Endodermal cell (in vitro differentiated cells): ENCODE results near the gene GHRH. TPM values are rescaled to one million over a fixed set of nuclear protein-coding genes. Genes with fewer than 3 reads are reported as not detected.

Experiments used
- DNase-seq: peaks from one replicate; pipeline ENCODE4 v3.0.0-alpha.2; 2017
- H3K27ac ChIP-seq: 2 replicates; pipeline ENCODE4 v1.5.1; 2013; ENCODE audit warnings: mild to moderate bottlenecking, low read depth, low read length, moderate library complexity
- H3K27me3 ChIP-seq: 2 replicates; pipeline ENCODE4 v1.6.1; 2013; ENCODE audit warnings: mild to moderate bottlenecking, low read length, moderate library complexity; ENCODE audit not compliant: insufficient read depth, control insufficient read depth, poor library complexity, severe bottlenecking
- H3K36me3 ChIP-seq: 2 replicates; pipeline ENCODE4 v1.7.0; 2013; ENCODE audit warnings: mild to moderate bottlenecking, low read length, moderate library complexity; ENCODE audit not compliant: control insufficient read depth, insufficient read depth
- H3K4me1 ChIP-seq: one replicate; pipeline ENCODE4 v1.7.0; 2013; ENCODE audit warnings: low read length; ENCODE audit not compliant: control insufficient read depth, insufficient read depth
- H3K4me3 ChIP-seq: 2 replicates; pipeline ENCODE4 v1.5.1; 2013; ENCODE audit warnings: mild to moderate bottlenecking, low read length, moderate library complexity
- H3K9ac ChIP-seq: 2 replicates; pipeline ENCODE4 v1.6.1; 2013; ENCODE audit warnings: mild to moderate bottlenecking, low read length, moderate library complexity; ENCODE audit not compliant: poor library complexity, severe bottlenecking; ENCODE audit errors: extremely low read depth
- H3K9me3 ChIP-seq: 2 replicates; pipeline ENCODE4 v1.6.1; 2013; ENCODE audit warnings: mild to moderate bottlenecking, low read length, moderate library complexity; ENCODE audit not compliant: control insufficient read depth
- H3K27ac Mint-ChIP-seq: 2 replicates; pipeline ENCODE4 v1.8.0; 2020; ENCODE audit warnings: mixed read lengths
- H3K27me3 Mint-ChIP-seq: 2 replicates; pipeline ENCODE4 v1.8.0; 2021; ENCODE audit warnings: mild to moderate bottlenecking, mixed read lengths; ENCODE audit not compliant: insufficient read depth
- H3K36me3 Mint-ChIP-seq: 2 replicates; pipeline ENCODE4 v1.8.0; 2020; ENCODE audit warnings: low read depth, mixed read lengths
- H3K4me1 Mint-ChIP-seq: 2 replicates; pipeline ENCODE4 v1.8.0; 2020; ENCODE audit warnings: mixed read lengths
- H3K4me3 Mint-ChIP-seq: 2 replicates; pipeline ENCODE4 v1.8.0; 2020; ENCODE audit warnings: mild to moderate bottlenecking, moderate library complexity, mixed read lengths
- H3K9me3 Mint-ChIP-seq: 2 replicates; pipeline ENCODE4 v1.8.0; 2020; ENCODE audit warnings: mild to moderate bottlenecking, mixed read lengths
- CTCF ChIP-seq: fragments of 200-600 bp; sonication (generic); conservative IDR thresholded peaks from 2 replicates; pipeline ENCODE4 v1.5.0; 2021; ENCODE audit warnings: antibody characterized with exemption, mild to moderate bottlenecking
- WGBS, 2 experiments: methylation state at CpG; one replicate each; pipeline versions ENCODE4 v1.1.5 to v1.1.7; 2013; ENCODE audit warnings: missing lambda C conversion rate in 2 of 2, mixed read lengths in 1 of 2; ENCODE audit not compliant: insufficient coverage in 1 of 2, insufficient read length in 1 of 2; 5-methylcytosine and 5-hydroxymethylcytosine counted together
- total RNA-seq, 2 donors: library from RNA; stranded (reverse); fragmentation: NEBNext Ultra II Directional in 1 of 2; extraction: Animal tissue kit (Norgen Biotek cat#: 25700) in 1 of 2; gene quantifications; 2 replicates in 1 of 2; 3 replicates in 1 of 2; pipeline ENCODE4 v1.2.1, GENCODE V29; 2021

The GHRH gene
- total RNA-seq, 2 donors from 2014 or later: not detected

- Histone ChIP-seq H3K36me3 (peaks cover 97% of the 10 kb centered on the region), H3K27ac (peak overlapping the region; percentile 33)
- peak overlapping the region; percentile 64 for H3K27ac Mint-ChIP-seq
Measured at GRCh38 chr20:37202267-37202943, 59.2 kb downstream of the GHRH start.

GRCh38 chr20:37201827-37202162 is 59.8 kb downstream of the GHRH start:
- Histone ChIP-seq H3K4me3 (no peak overlapping the region), H3K9ac (no peak overlapping the region), H3K4me1 (no peaks in the 10 kb centered on the region), H3K27me3 (no peaks in the 10 kb centered on the region), H3K9me3 (no peaks in the 10 kb centered on the region), H3K27ac (peak overlapping the region; percentile 33), H3K36me3 (peaks cover 96% of the 10 kb centered on the region)
- 90 to 100% methylated on average over 2 of the region's 2 CpGs for WGBS, 2 experiments
- peaks cover 69% of the 10 kb centered on the region for H3K36me3 Mint-ChIP-seq
- no peaks in the 10 kb centered on the region for H3K9me3 Mint-ChIP-seq
- peak overlapping the region; percentile 52 for H3K27ac Mint-ChIP-seq
- no peak for TF ChIP-seq CTCF
- H3K4me3 Mint-ChIP-seq: no peak overlapping the region
- no peak for DNase-seq
- H3K27me3 Mint-ChIP-seq: no peaks in the 10 kb centered on the region
- H3K4me1 Mint-ChIP-seq: no peaks in the 10 kb centered on the region

More at GRCh38 chr20:37202267-37202943, 59.2 kb downstream of the GHRH start:
- H3K9me3 ChIP-seq: no peaks in the 10 kb centered on the region
- no peak overlapping the region for H3K4me3 ChIP-seq
- no peaks in the 10 kb centered on the region for H3K27me3 Mint-ChIP-seq
- no peaks in the 10 kb centered on the region for H3K9me3 Mint-ChIP-seq
- peak; percentile 71 for DNase-seq
- H3K4me1 ChIP-seq: no peaks in the 10 kb centered on the region
- no peak overlapping the region for H3K4me3 Mint-ChIP-seq
- H3K36me3 Mint-ChIP-seq: peaks cover 70% of the 10 kb centered on the region
- peak; percentile 88 for TF ChIP-seq CTCF
- H3K9ac ChIP-seq: no peak overlapping the region
- H3K4me1 Mint-ChIP-seq: no peaks in the 10 kb centered on the region
- 87 to 100% methylated on average over 4 to 6 of the region's 6 CpGs for WGBS, 2 experiments
- no peaks in the 10 kb centered on the region for H3K27me3 ChIP-seq

Other genes with a start within 250 kb of the GHRH start
- 10 to 100 TPM; 11.4 to 16.7 TPM for gene RBL1, start 165.8 kb downstream of the GHRH start, total RNA-seq
- gene RPN2, start 82.5 kb downstream of the GHRH start, total RNA-seq: 100 to 1,000 TPM; 230 to 242 TPM
- 1 to 10 TPM; 1.8 to 2.8 TPM for gene MROH8, start 82.3 kb downstream of the GHRH start, total RNA-seq
- gene MANBAL, start 27.8 kb upstream of the GHRH start, total RNA-seq: 10 to 100 TPM; 44.4 to 49.9 TPM
- gene SRC, start 84.3 kb upstream of the GHRH start, total RNA-seq: 100 to 1,000 TPM in 1 of 2 donors, 10 to 100 TPM in 1; 75.6 to 109 TPM